Measurements from ENCODE around the gene C2CD4C. TPM values are rescaled to one million over a fixed set of nuclear protein-coding genes. Genes with fewer than 3 reads are reported as not detected.

The C2CD4C gene
- total RNA-seq, 4 donors from 2014 or later, result 0.44 to 6.8 (median 0.51) TPM; not detected in 1

DNA sequence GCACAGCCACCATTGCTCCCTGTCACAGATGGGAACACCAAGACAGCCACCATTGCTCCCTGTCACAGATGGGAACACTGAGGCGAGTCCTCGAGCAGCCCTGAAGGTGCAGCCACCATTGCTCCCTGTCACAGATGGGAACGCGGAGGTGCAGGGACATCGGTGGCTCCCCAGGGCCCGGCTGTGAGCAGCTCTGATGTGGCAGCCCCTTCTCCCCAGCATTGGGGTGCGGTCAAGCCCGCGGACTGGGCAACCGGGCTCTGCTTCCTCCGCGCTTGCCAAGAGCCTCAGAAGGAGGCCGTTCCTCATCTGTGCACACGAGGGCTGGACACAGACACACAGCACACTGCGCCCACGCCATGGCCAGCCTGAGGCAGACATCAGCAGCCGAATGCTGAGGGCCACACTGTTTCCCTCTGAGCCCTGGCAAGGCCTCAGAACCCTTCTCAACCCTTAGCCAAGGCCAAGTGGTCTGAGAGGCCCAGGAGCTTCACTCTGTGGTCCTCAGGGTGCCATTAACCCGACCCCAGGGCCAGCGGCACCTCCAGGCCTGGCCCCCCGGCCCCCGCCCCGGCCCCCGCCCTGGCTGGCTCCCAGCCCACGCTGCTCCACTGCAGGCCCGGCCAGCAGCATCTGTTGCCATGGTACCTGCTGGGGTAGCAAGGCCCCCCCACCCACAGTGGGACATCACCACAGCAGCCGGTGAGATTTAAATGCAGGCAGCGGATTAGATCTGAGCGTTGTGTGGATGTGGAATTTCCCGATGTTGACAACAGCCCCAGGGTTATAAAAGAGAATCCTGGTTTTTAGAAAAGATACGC lies 18.4 kb downstream of the C2CD4C start:
- TF ChIP-seq, protein P1, sequence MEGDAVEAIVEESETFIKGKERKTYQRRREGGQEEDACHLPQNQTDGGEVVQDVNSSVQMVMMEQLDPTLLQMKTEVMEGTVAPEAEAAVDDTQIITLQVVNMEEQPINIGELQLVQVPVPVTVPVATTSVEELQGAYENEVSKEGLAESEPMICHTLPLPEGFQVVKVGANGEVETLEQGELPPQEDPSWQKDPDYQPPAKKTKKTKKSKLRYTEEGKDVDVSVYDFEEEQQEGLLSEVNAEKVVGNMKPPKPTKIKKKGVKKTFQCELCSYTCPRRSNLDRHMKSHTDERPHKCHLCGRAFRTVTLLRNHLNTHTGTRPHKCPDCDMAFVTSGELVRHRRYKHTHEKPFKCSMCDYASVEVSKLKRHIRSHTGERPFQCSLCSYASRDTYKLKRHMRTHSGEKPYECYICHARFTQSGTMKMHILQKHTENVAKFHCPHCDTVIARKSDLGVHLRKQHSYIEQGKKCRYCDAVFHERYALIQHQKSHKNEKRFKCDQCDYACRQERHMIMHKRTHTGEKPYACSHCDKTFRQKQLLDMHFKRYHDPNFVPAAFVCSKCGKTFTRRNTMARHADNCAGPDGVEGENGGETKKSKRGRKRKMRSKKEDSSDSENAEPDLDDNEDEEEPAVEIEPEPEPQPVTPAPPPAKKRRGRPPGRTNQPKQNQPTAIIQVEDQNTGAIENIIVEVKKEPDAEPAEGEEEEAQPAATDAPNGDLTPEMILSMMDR (IDR thresholded peaks at IDR 0.05; ENCODE audit: low read depth), result no peak

DNA sequence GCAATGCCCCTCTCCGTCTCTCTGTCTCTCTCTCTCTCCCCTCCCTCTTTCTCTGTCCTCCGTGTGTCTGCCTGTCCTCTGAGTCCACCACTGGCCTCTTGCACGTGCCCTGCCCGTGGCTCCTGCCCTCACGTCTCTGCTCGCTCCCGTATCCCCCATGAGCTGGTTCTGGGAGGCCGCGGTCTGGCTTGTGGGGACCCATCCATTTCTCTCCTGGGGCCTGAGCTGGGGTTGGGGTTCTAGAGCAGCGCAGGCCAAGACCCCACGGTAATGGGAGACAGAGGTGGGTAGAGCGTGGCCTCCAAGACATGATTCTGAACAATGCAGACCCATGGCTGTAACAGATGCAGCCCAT lies 19.0 kb downstream of the C2CD4C start:
- TF ChIP-seq, protein P1 (IDR thresholded peaks at IDR 0.05; ENCODE audit: low read depth), result no peak

DNA sequence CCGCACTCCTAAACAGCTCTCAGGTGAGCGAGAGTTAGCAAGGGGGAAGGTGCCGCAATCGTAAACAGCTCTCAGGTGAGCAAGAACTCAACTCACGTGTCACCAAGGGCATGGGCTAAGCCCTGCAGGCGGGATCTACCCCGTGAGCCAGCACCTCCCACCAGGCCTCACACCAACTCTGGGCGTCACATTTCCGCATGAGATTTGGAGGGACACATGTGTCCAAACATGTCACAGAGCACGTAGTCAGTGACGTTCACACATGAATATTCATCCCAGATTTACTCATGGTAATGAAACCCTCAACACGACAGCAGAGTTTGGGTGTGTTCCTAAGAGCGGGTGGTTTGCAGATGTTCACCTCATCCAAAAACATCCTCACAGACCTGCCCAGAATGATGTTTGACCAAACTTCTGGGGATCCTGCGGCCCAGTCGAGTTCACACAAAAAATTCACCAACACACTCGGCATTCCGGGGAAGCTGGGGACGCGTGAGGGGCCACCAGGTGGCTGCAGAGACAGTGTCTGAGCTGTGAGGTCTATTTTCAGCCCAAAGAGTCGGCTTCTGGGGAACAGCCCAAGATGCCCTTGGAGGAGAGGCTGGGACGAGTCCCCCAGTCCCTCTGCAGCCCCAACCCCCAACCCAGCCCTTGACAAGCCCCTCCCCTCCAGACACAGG lies 19.6 kb downstream of the C2CD4C start:
- TF ChIP-seq, protein P1 (IDR thresholded peaks at IDR 0.05; ENCODE audit: low read depth), result no peak

DNA sequence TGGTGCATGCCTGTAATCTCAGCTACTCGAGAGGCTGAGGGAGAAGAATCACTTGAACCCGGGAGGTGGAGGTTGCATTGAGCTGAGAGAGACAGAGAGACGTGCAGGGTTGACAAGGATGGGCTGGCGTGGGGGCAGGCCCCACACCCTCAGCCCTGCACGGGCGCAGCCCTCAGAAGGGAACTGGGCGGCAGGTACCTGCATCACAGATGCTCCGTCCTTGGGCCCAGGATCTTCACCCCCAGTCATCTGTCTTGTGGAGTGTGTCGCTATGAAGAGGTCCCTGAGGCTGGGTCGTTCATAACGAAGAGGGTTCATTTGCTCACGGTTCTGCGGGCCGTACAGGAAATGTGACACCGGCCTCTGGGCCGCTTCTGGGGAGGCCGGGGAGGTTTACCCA lies 20.3 kb downstream of the C2CD4C start:
- TF ChIP-seq, protein P1 (IDR thresholded peaks at IDR 0.05; ENCODE audit: low read depth), result no peak

DNA sequence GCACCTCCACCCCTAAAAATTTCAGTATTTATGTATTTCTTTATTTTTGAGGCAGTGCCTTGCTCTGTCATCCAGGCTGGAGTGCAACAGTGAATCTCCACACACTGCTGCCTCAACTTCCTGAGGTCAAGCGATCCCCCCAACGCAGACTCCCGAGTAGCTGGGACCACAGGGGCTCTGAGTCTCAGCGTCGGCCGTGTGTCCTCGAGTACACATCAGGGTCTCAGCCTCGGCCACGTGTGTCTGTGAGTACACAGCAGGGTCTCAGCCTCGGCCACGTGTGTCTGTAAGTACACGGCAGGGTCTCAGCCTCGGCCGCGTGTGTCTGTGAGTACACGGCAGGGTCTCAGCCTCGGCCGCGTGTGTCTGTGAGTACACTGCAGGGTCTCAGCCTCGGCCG lies 21.2 kb downstream of the C2CD4C start:
- TF ChIP-seq, protein P1 (IDR thresholded peaks at IDR 0.05; ENCODE audit: low read depth), result no peak

DNA sequence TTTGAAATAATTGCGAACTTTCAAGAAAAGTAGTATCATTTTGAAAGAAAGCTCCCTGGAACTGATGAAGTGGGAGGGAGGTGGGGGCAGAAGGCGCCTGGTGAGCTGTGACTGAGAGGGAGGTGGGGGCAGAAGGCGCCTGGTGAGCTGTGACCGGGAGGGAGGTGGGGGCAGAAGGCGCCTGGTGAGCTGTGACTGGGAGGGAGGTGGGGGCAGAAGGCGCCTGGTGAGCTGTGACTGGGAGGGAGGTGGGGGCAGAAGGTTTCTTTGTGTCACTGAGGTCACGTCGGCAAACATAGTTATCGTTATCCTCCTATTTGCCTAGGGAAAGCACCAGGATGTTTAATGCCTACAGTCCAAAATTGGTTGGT lies 24.2 kb downstream of the C2CD4C start:
- TF ChIP-seq, protein P1 (IDR thresholded peaks at IDR 0.05; ENCODE audit: low read depth), result no peak

DNA sequence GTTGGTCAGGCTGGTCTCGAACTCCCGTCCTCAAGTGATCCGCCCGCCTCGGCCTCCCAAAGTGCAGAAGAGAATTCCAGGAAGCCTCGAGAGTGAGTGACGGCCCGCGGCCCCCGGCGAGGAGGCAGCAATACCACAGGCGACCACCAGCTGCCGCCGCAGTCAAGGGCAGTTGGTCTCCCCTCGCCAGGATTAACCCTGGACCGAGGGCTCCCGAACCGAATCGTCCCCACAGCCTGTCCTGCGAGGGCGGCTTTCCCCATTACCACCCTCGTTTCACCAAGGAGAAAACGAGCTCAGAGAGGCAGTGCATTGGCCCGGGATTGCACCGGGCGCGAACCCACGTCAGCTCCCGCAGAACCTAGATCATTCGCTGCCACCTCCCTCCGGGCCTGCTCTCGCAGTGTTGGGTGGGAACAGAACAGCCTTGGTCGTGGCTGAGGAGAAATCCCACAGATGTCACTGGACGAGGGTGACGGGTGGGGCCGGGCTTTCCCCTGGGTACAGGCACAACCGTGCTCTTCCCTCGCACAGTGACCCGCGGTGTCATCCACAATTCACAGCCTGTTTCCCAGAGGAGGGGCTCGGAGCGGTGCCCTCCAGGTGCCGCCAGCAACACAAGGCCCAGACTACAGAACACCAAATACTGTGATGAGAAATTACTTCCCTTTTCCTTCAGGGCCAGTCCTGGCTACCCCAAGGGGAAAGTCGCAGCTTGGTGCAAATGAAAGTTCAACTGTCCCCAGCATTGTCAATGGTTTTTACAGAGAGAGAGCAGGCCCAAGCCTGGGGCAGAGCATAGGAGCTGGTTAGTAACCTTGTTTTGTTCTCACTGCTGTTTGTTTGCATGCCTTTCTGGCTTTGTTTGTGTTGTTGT lies 24.8 kb downstream of the C2CD4C start:
- TF ChIP-seq, protein P1 (IDR thresholded peaks at IDR 0.05; ENCODE audit: low read depth), result no peak

Data from subcutaneous adipose tissue (tissue), 4 donors.